ENCODE measurements around the gene OR5A1. TPM values are rescaled to one million over a fixed set of nuclear protein-coding genes. Genes with fewer than 3 reads are reported as not detected.

OR5A1 gene
- polyA plus RNA-seq, 3 donors: 0.01 to 0.03 TPM; not detected in 1

DNA sequence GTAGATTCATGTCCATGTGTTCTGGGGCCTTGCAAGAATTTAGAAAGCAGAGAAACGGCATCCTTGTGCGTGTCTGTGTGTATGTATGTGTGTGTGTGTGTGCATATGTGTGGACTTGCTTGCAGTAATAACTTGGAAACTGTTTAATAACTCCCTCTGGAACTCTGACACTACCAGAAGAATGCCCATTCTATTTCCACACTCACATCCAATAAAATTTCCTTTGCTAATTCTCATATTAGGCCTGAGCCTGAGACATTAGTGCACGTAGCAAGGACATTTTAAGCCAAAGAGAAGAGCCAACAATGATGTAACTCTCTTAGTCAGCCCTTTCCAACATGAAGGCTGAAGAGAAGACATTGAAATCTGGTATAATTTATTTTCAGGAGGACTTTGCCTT is 23.6 kb downstream of the OR5A1 start:
- no peak for DNase-seq (ENCODE audit: extremely low read depth in 1 of 11, low read depth in 9 of 11, low spot score in 4 of 11)

DNA sequence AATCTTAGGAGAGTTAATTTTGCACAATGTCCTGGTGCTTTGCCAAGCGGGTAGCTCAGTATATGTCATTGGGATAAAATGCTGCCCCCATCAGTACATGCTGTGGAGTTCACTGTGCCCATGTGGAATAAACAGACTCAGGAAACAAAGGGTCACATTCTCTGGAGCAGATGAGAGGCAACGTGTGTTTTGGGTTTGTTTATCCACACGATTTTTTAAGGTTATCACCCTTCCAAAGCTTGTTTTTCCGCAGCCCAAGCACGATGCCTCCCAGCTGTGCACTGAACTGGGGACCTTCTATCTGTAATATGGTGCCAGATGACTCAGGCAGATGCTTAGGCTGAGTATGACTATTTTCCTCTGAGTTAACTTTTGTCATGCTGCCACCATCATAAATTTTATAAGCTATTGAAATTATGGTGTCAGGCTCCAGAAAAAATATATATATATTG is 26.9 kb downstream of the OR5A1 start:
- DNase-seq (ENCODE audit: extremely low read depth in 1 of 11, low read depth in 9 of 11, low spot score in 4 of 11): peak in 6 of 11 donors; percentile 3 to 26 (median 14)

DNA sequence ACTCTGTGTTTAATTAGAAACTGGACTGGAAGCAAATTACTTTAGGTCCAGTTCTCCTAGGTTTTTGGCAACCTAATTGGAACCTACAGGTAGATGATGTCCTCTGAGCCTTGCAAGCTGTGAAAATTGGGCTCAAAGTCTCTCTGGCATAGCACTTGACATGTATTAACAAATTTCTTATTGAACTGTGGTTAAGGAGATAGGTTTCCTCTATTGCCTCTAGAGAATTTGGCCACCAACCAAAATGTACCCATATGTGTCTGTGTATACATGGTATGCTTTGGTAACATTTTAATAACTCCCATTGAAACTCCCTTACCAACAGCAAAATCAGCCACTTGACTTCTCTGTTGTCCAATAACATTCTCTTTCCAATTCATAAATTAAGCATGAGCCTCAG is 36.7 kb downstream of the OR5A1 start, which contains the start of gene OR4D10:
Gene OR4D10 (plus strand): TSS at position 301 of the 400 bp plus-strand sequence. CDS start 4,115 bp downstream, outside the sequence.
- no peak for DNase-seq (ENCODE audit: extremely low read depth in 1 of 11, low read depth in 9 of 11, low spot score in 4 of 11)

DNA sequence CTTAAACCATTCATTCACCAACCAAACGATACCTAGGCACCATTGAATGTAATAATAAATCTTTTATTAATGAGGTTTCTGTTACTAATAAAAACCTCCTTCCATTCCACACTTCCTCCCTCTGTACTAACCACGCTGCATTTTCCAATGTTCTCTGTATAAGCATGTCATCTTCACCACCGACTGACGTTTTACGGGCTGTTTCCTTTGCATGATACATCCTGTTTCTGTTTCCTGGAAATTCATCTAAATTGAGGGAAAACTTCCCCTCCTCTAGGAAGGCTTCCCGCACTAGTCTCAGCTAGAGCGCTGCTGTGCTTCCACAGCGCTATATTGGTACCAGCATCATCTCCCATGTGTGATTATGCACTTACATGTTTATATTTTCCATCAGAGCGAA is 38.9 kb downstream of the OR5A1 start:
- DNase-seq (ENCODE audit: extremely low read depth in 1 of 11, low read depth in 9 of 11, low spot score in 4 of 11): no peak

DNA sequence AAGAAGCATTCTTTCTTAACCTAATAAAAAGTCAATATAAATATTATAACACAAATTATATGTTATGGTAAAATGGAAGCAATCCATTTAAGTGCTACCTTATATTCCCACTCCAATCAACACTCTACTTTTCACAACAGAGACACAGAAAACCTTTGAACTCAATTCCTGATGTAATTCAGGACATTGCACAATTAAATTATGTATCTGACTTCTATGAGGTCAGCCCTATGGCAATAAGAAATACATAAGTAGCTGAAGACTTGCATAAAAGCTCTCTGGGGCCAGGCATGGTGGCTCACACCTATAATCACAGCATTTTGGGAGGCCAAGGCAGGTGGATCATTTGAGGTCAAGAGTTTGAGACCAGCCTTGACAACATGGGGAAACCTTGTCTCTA is 43.6 kb downstream of the OR5A1 start:
- no peak for DNase-seq (ENCODE audit: extremely low read depth in 1 of 11, low read depth in 9 of 11, low spot score in 4 of 11)

DNA sequence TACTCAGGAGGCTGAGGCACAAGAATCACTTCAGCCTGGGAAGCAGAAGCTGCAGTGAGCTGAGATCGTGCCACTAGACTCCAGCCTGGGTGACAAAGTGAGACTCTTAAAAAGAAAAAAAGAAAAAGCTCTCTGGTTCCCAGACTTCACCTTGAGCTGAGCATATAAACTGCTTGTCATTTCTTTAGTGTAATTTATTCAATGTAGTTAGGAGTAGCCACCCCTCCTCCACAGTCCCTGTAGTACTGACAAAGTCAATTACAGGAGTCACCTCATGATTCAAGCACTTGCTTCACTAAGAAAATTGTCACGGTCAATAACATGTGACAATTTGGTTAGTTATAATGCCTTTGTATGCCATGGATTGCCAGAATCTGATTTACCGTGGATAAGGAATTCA is 44.1 kb downstream of the OR5A1 start:
- no peak for DNase-seq (ENCODE audit: extremely low read depth in 1 of 11, low read depth in 9 of 11, low spot score in 4 of 11)

Other genes with a start within 250 kb of the OR5A1 start
- 1 to 10 TPM; 8.5 to 9.3 (median 9.0) TPM for gene MPEG1, start 223.5 kb upstream of the OR5A1 start, polyA plus RNA-seq (ENCODE audit: insufficient read length in 3 of 3)
- gene OR5AN1, start 77.6 kb upstream of the OR5A1 start, polyA plus RNA-seq (ENCODE audit: insufficient read length in 3 of 3): not detected
- gene OR5A2, start 10.1 kb upstream of the OR5A1 start, polyA plus RNA-seq (ENCODE audit: insufficient read length in 3 of 3): under 1 TPM; 0.01 to 0.03 (median 0.02) TPM
- gene OR4D6, start 20.5 kb downstream of the OR5A1 start, polyA plus RNA-seq (ENCODE audit: insufficient read length in 3 of 3): not detected
- gene OR4D10, start 36.8 kb downstream of the OR5A1 start, polyA plus RNA-seq (ENCODE audit: insufficient read length in 3 of 3): not detected
- not detected for gene OR4D11, start 67.1 kb downstream of the OR5A1 start, polyA plus RNA-seq (ENCODE audit: insufficient read length in 3 of 3)
- gene OR4D9, start 75.1 kb downstream of the OR5A1 start, polyA plus RNA-seq (ENCODE audit: insufficient read length in 3 of 3): under 1 TPM in 2 of 3 donors, not detected in 1; 0.06 to 0.09 TPM
- gene OSBP, start 179.3 kb downstream of the OR5A1 start, polyA plus RNA-seq (ENCODE audit: insufficient read length in 3 of 3): 10 to 100 TPM; 47.5 to 58.6 (median 54.3) TPM
- 10 to 100 TPM; 43.2 to 49.8 (median 44.8) TPM for gene PATL1, start 232.6 kb downstream of the OR5A1 start, polyA plus RNA-seq (ENCODE audit: insufficient read length in 3 of 3)